Hypothalamus (tissue), 51 donors: ENCODE data around the gene DDA1.
"Not testable (repeated sequence)": the region's sequence is repeated elsewhere in the genome, so short reads cannot be mapped to it uniquely, and the experiment has no call there.

Experiments used
- DNase-seq, 51 donors: peaks; one replicate each; lab custom pipeline; 2025; lab: John Stamatoyannopoulos, UW

The DDA1 gene

GRCh38 chr19:17340302-17340870 lies 31.0 kb downstream of the DDA1 start:
- DNase-seq: no peak

DNA sequence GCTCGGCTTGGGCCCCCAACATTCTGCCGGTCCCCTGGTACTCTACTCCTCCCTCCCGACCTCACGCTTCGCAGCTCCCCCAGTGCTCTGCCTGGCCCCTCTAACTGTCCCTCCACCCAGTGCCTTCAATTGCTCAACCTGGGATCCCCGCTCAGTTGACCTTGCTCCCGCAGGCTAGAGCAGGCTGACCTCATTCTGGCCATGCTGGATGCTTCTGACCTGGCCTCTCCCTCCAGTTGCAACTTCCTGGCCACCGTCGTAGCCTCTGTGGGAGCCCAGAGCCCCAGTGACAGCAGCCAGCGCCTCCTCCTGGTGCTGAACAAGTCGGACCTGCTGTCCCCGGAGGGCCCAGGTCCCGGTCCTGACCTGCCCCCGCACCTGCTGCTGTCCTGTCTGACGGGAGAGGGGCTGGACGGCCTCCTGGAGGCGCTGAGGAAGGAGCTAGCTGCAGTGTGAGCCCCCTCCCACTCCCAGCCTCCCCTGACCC lies 31.6 kb downstream of the DDA1 start:
- DNase-seq: no peak

GRCh38 chr19:17341386-17341785 lies 32.0 kb downstream of the DDA1 start:
- no peak for DNase-seq

- no peak for DNase-seq
Observed at GRCh38 chr19:17341845-17342244, 32.5 kb downstream of the DDA1 start.

- peak in 39 of 51 donors; percentile 12 to 77 (median 47) for DNase-seq
Observed at GRCh38 chr19:17346109-17346671, 36.8 kb downstream of the DDA1 start.

DNA sequence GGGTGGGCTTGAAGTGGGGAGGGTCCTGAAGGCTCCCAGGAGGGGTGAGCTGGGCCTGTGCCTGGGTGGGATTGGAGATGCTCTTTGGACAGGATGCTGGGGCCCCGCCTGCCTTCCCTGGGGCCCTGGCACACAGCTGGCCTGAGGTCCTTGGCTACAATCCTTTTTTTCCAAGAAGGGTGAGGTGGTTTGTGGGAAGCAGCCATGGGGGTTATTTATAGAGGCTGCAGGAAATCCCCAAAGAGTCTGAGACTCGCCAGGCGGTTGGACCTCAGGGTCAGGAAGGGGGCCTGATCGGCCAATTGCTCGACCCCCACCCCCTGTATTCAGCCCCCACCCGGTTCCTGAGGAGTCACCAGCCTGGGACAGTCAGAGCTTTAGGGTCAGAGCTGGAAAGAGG lies 38.0 kb downstream of the DDA1 start:
- DNase-seq: no peak

DNA sequence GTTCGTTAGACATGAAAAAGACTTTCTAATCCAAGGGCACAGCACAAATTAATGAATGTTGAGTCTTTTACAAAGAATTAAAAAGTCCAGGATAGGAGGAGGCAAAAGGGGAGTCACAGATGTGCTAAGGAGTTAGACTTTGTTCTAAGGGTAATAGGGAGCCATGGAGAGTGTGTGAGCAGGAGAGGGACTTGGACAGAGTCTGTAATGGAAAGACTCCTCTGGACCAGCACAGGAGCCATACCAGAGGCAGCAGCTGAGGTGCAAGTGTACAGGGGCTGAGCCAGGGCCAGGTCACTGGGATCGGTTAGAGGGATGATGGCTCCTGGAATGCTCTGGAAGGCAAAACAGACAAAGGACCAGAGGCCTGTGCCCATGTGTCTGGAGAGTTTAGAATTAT lies 38.5 kb downstream of the DDA1 start:
- DNase-seq: no peak

GRCh38 chr19:17348700-17349099 lies 39.3 kb downstream of the DDA1 start:
- peak in 6 of 51 donors; percentile 16 to 56 (median 28) for DNase-seq

DNA sequence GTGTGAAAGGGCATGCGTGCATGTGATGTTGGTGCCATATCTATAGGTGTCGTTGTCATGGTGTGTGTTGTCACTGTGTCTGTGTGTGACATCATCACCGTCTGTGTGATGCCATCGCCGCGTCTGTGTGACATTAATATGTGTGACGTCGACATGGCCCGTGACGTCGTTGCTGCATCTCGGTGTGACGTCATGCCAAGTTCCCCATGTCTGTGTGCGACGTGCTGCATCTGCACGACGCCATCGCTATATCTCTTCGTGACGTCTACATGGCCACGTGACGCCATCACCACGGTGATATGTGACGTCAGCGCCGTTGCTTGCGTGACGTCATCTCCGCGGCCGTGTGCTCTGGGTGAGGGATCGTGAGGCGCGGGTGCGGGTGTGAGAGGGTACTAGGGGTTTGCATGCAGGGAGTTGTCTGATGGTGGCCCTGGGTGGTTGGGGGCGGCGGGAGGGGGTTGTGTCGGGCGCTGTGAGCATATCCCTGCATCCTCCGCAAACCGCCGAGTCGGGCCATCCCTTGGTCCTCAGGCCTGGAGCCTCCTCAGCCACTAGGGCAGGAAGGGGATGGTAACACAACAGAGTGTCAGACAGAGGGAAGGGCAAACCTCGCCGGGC lies 42.6 kb downstream of the DDA1 start:
- DNase-seq: no peak

- peak in 4 of 51 donors; percentile 10 to 26 (median 16) for DNase-seq
Observed at GRCh38 chr19:17352608-17353280, 43.4 kb downstream of the DDA1 start.

DNA sequence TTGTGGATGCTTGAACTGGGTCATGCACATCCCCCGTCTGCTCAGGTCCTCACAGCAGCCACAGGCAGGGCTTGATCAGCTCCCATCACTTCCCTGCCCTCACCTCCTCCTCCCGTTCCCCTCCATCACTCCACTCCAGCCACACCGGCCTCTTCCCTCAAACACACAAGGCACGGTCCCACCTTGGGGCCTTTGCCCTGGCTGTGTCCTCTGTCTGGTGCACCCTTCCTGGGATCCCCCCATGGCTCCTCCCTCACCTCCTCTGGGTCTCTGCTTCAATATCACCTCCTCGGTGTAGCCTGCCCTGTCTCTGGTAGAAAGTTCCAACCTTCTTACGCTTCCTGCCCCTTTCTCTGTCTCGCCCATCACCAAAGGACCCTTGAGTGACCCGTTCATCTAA lies 44.0 kb downstream of the DDA1 start:
- no peak for DNase-seq

DNA sequence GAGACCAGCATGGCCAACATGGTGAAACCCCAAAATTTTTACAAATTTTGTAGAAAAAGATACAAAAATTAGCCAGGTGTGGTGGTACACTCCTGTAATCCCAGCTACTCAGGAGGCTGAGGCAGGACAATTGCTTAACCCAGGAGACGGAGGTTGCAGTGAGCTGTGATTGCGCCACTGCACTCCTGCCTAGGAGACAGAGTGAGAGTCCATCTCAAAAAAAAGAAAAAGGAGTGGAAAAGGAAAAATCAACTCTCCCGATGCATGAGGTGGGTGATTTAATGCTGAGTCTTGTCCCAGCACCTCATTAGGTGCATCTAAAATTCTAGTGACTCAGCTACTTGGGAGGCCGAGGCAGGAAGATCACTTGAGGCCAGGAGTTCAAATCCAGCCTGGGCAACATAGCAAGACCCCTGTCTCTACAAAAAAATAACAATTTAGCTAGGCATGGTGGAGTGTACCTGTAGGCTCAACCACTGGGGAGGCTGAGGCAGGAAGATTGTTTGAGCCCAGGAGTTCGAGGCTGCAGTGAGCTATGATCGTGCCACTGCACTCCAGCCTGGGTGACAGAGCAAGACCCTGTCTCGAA lies 47.8 kb downstream of the DDA1 start:
- DNase-seq: no peak

- no peak for DNase-seq
Observed at GRCh38 chr19:17357724-17358123, 48.4 kb downstream of the DDA1 start.

DNA sequence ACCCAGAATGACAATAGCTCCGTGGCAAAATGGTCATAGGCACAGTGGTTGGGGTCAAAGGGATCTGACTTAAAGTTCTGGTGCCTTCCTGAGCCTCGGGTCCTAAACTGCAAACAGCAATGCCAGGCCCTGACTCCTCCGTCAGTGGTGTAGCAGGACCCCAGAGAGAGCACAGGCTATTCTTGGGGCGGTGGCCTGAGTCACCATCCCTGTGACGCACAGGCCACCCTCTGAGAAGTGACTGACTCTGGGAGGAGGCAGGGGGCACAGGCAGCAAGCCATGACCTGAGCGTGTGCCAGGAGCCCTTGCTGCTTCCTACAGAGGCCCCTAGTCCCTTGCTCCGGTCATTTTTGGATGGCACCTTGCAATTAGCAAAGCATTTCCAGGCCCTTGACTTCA lies 49.0 kb downstream of the DDA1 start:
- no peak for DNase-seq

GRCh38 chr19:17359905-17360800 lies 50.8 kb downstream of the DDA1 start:
- DNase-seq: no peak

- not testable (repeated sequence) for DNase-seq
Observed at GRCh38 chr19:17363852-17364605, 54.7 kb downstream of the DDA1 start.

GRCh38 chr19:17365361-17365760 lies 56.0 kb downstream of the DDA1 start:
- DNase-seq: no peak

GRCh38 chr19:17370026-17370587 lies 60.7 kb downstream of the DDA1 start:
- peak in 1 of 51 donors; percentile 8 for DNase-seq
